Measurements from ENCODE around the gene SIRT1. TPM values are rescaled to one million over a fixed set of nuclear protein-coding genes. Genes with fewer than 3 reads are reported as not detected.
"Not testable (repeated sequence)": the region's sequence is repeated elsewhere in the genome, so short reads cannot be mapped to it uniquely, and the experiment has no call there.

SIRT1 gene
- total RNA-seq, 1 experiment from 2014 or later = 15.2 TPM

DNA sequence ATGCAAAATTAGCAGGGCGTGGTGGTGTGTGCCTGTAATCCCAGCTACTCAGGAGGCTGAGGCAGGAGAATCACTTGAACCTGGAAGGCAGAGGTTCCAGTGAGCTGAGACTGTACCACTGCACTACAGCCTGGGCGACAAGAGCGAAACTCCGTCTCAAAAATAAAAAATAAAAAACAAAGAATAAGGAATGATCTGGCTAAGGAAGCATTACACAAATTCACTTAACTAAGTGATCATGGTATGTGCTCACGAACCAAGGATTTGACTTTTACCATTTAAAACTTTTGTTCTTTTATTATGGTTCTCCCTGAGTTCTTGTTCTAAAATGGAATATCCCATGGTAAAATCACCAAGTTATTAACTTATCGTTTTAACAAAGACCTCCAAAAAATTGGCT, 71.2 kb downstream of the SIRT1 start:
- DNase-seq (ENCODE audit: low read depth) = no peak

GRCh38 chr10:67959839-67960476, 75.5 kb downstream of the SIRT1 start:
- no peak for DNase-seq (ENCODE audit: low read depth)

DNA sequence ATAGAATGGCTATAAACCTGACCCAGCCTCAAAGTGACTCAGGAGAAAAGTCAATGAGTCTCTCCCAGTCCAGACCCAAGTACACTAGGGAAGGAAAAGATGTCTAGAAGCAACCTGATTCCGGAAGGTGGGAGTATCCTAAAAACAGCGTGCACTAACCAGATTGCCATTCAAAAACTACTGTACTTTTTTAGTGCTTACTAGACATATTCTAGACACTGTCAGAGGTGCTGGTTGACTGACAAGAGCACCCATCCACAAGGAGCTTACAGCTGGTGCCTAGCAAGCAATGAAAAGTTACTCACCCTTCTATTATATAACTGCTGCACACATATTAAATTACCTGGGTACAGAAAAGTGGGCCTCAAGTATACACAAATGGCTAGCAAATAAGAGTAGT, 81.0 kb downstream of the SIRT1 start:
- DNase-seq (ENCODE audit: low read depth) = no peak

DNA sequence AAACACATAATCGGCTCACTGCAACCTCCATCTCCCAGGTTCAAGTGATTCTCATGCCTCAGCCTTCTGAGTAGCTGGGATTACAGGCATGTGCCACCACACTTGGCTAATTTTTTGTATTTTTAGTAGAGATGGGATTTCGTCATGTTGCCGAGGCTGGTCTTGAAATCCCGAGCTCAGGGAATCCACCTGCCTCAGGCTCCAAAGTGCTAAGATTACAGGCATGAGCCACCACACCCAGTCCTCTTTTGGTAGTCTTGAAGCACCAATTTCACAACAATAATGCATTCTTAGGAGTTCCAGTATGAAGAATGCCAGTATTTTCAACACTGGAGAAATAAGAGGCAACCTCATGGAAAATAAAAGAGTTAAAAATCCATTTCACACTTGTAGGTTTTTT, 81.6 kb downstream of the SIRT1 start:
- not testable (repeated sequence) for DNase-seq (ENCODE audit: low read depth)

Other genes starting within 250 kb of the SIRT1 start
- 0.02 TPM in 1 of 2 replicates, not detected in the other for gene CTNNA3, start 188.5 kb upstream of the SIRT1 start, total RNA-seq (2014; rRNA removed; shearing (Covaris generic))
- 2.4 and 3.4 TPM in 2 replicates for gene DNAJC12, start 46.5 kb upstream of the SIRT1 start, total RNA-seq (2014; rRNA removed; shearing (Covaris generic))
- gene HERC4, start 190.6 kb downstream of the SIRT1 start, total RNA-seq (2014; rRNA removed; shearing (Covaris generic)) = 63.5 and 95.5 TPM in 2 replicates
- 30.8 and 34.5 TPM in 2 replicates for gene MYPN, start 224.8 kb downstream of the SIRT1 start, total RNA-seq (2014; rRNA removed; shearing (Covaris generic))